ENCODE results near the gene STX16. TPM values are rescaled to one million over a fixed set of nuclear protein-coding genes. Genes with fewer than 3 reads are reported as not detected.

Gene STX16
- total RNA-seq, 4 donors from 2014 or later: 9.2 to 34.3 (median 20.4) TPM

- intact Hi-C loops (cut with DNase I; ENCODE audit: low total_unique reads): no loop called here
- no peaks in the 10 kb centered on the region for H3K36me3 ChIP-seq
- no peak for ATAC-seq
- TF ChIP-seq POLR2A (IDR thresholded peaks at IDR 0.05): no peak
- no peak for TF ChIP-seq CTCF (IDR thresholded peaks at IDR 0.05 in 4 of 5, conservative IDR thresholded peaks at IDR 0.05 in 1 of 5)
- no peak overlapping the region for H3K27ac ChIP-seq
- H3K4me3 ChIP-seq: no peak overlapping the region
- in situ Hi-C loops (cut with MboI; ENCODE audit: low sequenced_read_pairs in 4 of 4): no loop called here
- H3K4me1 ChIP-seq: no peaks in the 10 kb centered on the region
- no peaks in the 10 kb centered on the region for H3K9me3 ChIP-seq
- DNase-seq: no peak
- H3K27me3 ChIP-seq: peaks cover 7 to 36% (median 18%) of the 10 kb centered on the region in 3 donors
Measured at GRCh38 chr20:58719971-58720371, 68.9 kb downstream of the STX16 start.

- no peak for ATAC-seq
- no peak for DNase-seq
- Histone ChIP-seq H3K4me1 (no peaks in the 10 kb centered on the region), H3K9me3 (no peaks in the 10 kb centered on the region), H3K36me3 (no peaks in the 10 kb centered on the region), H3K27ac (no peak overlapping the region), H3K4me3 (no peak overlapping the region), H3K27me3 (peaks cover 7 to 36% (median 18%) of the 10 kb centered on the region in 3 donors)
- in situ Hi-C loops (cut with MboI; ENCODE audit: low sequenced_read_pairs in 4 of 4): no loop called here
- intact Hi-C loops (cut with DNase I; ENCODE audit: low total_unique reads): no loop called here
- no peak for TF ChIP-seq POLR2A (IDR thresholded peaks at IDR 0.05)
- TF ChIP-seq CTCF (IDR thresholded peaks at IDR 0.05 in 4 of 5, conservative IDR thresholded peaks at IDR 0.05 in 1 of 5): no peak
Measured at GRCh38 chr20:58720890-58721289, 69.8 kb downstream of the STX16 start.

GRCh38 chr20:58721951-58722778 lies 71.1 kb downstream of the STX16 start:
- in situ Hi-C loops (cut with MboI; ENCODE audit: low sequenced_read_pairs in 4 of 4) (no loop called here), intact Hi-C loops (cut with DNase I; ENCODE audit: low total_unique reads) (no loop called here)
- no peak for ATAC-seq
- H3K4me3 ChIP-seq: no peak overlapping the region
- TF ChIP-seq POLR2A (IDR thresholded peaks at IDR 0.05): no peak
- no peak for TF ChIP-seq CTCF (IDR thresholded peaks at IDR 0.05 in 4 of 5, conservative IDR thresholded peaks at IDR 0.05 in 1 of 5)
- H3K9me3 ChIP-seq: no peaks in the 10 kb centered on the region
- peaks cover 7 to 36% (median 18%) of the 10 kb centered on the region in 3 donors for H3K27me3 ChIP-seq
- DNase-seq: peak; percentile 24 to 52
- no peaks in the 10 kb centered on the region for H3K36me3 ChIP-seq
- H3K27ac ChIP-seq: no peak overlapping the region
- no peaks in the 10 kb centered on the region for H3K4me1 ChIP-seq

GRCh38 chr20:58722877-58723627 lies 72.0 kb downstream of the STX16 start:
- TF ChIP-seq POLR2A (IDR thresholded peaks at IDR 0.05) (no peak), CTCF (IDR thresholded peaks at IDR 0.05 in 4 of 5, conservative IDR thresholded peaks at IDR 0.05 in 1 of 5) (no peak)
- ATAC-seq (no peak), DNase-seq (no peak)
- H3K4me3 ChIP-seq: no peak overlapping the region
- no peaks in the 10 kb centered on the region for H3K36me3 ChIP-seq
- intact Hi-C loops (cut with DNase I; ENCODE audit: low total_unique reads) (no loop called here), in situ Hi-C loops (cut with MboI; ENCODE audit: low sequenced_read_pairs in 4 of 4) (no loop called here)
- no peaks in the 10 kb centered on the region for H3K9me3 ChIP-seq
- H3K27me3 ChIP-seq: peaks cover 7 to 36% (median 18%) of the 10 kb centered on the region in 3 donors
- no peaks in the 10 kb centered on the region for H3K4me1 ChIP-seq
- no peak overlapping the region for H3K27ac ChIP-seq
